ENCODE measurements around the gene CRYBA2.

Gene CRYBA2

GRCh38 chr2:218993345-218994315, at the start of gene CRYBA2:
CRYBA2 (minus strand) TSS chr2:218993422; CDS start chr2:218993176, 246 bp downstream.
- DNase-seq (ENCODE audit: insufficient read length, low spot score) (no peak), FAIRE-seq (no peak)

GRCh38 chr2:219042750-219043149, 49.5 kb upstream of the CRYBA2 start:
- FAIRE-seq (no peak), DNase-seq (ENCODE audit: insufficient read length, low spot score) (no peak)

- FAIRE-seq (no peak), DNase-seq (ENCODE audit: insufficient read length, low spot score) (no peak)
Measured at GRCh38 chr2:219042157-219042556, 48.9 kb upstream of the CRYBA2 start.

- DNase-seq (ENCODE audit: insufficient read length, low spot score) (no peak), FAIRE-seq (no peak)
Measured at GRCh38 chr2:219041252-219041651, 48.0 kb upstream of the CRYBA2 start, which contains the start of gene CFAP65. CFAP65 (minus strand) TSS chr2:219041516; CDS start chr2:219039048, 2,468 bp downstream.

- no peak for FAIRE-seq
- DNase-seq (ENCODE audit: insufficient read length, low spot score), result no peak
Measured at GRCh38 chr2:219038600-219038999, 45.4 kb upstream of the CRYBA2 start.

GRCh38 chr2:219037783-219038499, 44.7 kb upstream of the CRYBA2 start:
- no peak for FAIRE-seq

GRCh38 chr2:219035942-219036341, 42.7 kb upstream of the CRYBA2 start:
- DNase-seq (ENCODE audit: insufficient read length, low spot score) (no peak), FAIRE-seq (no peak)

More at GRCh38 chr2:219037783-219038499, 44.7 kb upstream of the CRYBA2 start:
- DNase-seq (ENCODE audit: insufficient read length, low spot score), result no peak

GRCh38 chr2:219034823-219035222, 41.6 kb upstream of the CRYBA2 start:
- DNase-seq (ENCODE audit: insufficient read length, low spot score) (no peak), FAIRE-seq (no peak)

GRCh38 chr2:219032051-219032745, 39.0 kb upstream of the CRYBA2 start:
- FAIRE-seq (no peak), DNase-seq (ENCODE audit: insufficient read length, low spot score) (no peak)

GRCh38 chr2:219031005-219031738, 38.0 kb upstream of the CRYBA2 start:
- FAIRE-seq (no peak), DNase-seq (ENCODE audit: insufficient read length, low spot score) (no peak)

- no peak for DNase-seq (ENCODE audit: insufficient read length, low spot score)
- FAIRE-seq, result no peak
Measured at GRCh38 chr2:219030177-219030940, 37.1 kb upstream of the CRYBA2 start.

- FAIRE-seq (peak; percentile 42), DNase-seq (ENCODE audit: insufficient read length, low spot score) (peak; percentile 86)
Measured at GRCh38 chr2:219029829-219030165, 36.6 kb upstream of the CRYBA2 start.

- DNase-seq (ENCODE audit: insufficient read length, low spot score), result no peak
- FAIRE-seq, result no peak
Measured at GRCh38 chr2:219028996-219029828, 36.0 kb upstream of the CRYBA2 start.

GRCh38 chr2:219028141-219028540, 34.9 kb upstream of the CRYBA2 start:
- FAIRE-seq (no peak), DNase-seq (ENCODE audit: insufficient read length, low spot score) (no peak)

- no peak for DNase-seq (ENCODE audit: insufficient read length, low spot score)
- FAIRE-seq, result no peak
Measured at GRCh38 chr2:219027511-219028055, 34.4 kb upstream of the CRYBA2 start.

- FAIRE-seq (no peak), DNase-seq (ENCODE audit: insufficient read length, low spot score) (no peak)
Measured at GRCh38 chr2:219026946-219027345, 33.7 kb upstream of the CRYBA2 start.

GRCh38 chr2:219025637-219026585, 32.7 kb upstream of the CRYBA2 start:
- FAIRE-seq, result no peak
- no peak for DNase-seq (ENCODE audit: insufficient read length, low spot score)
